GM18499 (cell line): ENCODE measurements around the gene ZNF665.
"Not testable (repeated sequence)": the region's sequence is repeated elsewhere in the genome, so short reads cannot be mapped to it uniquely, and the experiment has no call there.

Source experiments
- ATAC-seq: cut with Tn5 transposase; IDR thresholded peaks from one replicate; pipeline ENCODE4 v1.9.1; 2021; ENCODE audit warnings: moderate number of reproducible peaks; ENCODE audit not compliant: insufficient read depth, unreplicated experiment

Gene ZNF665

DNA sequence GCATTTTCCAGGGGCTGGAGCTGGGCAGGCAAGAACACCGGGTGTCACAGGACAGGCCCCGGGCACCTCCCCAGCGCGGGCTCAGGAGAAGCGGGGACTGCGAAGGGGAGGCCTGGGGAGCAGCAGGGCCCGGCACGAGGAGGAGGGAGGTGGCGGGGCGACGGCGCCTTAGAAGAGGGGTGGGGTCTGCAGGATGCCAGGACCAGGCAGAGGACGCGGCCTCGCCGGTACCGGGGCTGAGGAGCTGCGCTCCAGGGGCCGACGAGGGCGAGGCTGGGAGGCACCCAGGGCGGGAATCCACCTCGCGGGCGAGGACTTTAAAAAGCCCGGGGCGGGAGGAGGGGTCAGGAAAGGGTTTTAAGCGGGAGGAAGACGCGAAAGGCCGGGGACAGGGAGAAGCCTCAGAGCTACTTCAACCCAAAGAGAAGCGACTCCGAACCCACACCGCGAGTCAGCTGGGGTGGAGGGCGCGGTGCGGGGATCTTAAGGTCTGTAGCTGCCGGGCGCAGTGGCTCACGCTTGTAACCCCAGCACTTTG, 35.0 kb downstream of the ZNF665 start:
- no peak for ATAC-seq

DNA sequence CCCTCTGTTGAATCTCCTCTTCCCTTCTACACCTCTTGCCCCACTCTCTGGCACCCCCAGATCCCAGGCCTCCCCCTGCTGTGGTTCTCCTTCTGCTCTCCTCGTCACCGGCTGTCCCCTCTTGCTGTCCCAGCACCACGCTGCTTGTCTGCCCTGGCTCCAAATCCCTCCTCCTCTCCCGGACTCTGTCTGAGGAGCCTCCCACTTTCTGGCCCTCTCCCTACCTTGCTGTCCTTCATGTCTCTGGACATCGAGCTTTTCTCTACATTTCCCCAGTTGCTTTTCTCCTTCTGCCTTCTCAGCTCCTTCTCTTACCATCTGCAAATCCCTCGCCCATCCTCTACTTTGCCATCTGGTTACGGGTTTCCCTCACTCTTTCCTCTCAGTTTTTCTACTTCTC, 35.5 kb downstream of the ZNF665 start:
- no peak for ATAC-seq

DNA sequence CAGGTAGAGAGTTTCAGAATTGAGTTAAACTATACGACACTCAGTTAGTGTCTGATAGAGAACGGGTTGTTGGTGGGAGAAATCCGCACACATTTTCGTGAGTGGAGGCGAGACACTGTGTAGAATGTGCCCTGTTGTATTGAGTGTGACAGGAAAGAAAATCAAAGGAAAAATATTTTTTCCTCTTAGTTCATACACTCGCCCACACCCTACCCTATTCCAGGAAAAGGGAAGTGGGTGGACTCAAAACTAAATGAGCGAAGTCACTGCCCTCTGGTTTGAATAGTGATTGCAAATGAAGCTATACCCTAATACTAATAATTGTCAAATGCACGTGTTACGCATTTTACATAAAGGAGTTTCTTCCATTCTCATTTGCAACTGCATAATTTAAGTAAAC, 36.3 kb downstream of the ZNF665 start:
- no peak for ATAC-seq

DNA sequence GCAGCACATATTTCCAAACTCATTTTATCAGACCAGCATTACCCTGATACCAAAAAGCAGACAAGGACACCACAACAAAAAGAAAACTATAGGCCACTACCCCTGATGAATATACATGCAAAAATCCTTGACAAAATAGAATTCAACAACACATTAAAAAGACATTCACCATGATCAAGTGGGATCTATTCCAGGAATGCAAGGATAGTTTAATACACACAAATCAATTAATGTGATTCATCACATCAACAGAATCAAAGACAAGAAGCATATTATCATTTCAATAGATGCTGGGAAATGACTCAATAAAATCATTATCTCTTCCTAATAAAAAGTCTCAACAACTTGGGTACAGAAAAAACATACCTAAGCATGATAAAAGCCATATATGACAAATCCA, 45.5 kb downstream of the ZNF665 start:
- ATAC-seq: no peak

DNA sequence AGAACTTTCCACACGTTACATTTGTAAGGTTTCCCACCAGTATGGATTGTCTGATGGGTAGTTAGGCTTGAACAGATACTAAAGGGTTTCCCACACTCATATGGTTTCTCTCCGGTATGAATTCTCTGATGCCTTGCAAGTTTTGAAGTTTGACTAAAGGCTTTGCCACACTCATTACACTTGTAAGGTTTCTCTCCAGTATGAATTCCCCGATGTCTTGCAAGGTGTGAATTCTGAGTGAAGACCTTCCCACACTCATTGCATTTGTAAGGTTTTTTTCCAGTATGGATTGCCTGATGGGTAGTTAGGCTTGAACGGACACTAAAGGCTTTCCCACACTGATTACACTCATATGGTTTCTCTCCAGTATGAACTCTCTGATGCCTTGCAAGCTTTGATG, 52.8 kb downstream of the ZNF665 start:
- ATAC-seq: no peak

DNA sequence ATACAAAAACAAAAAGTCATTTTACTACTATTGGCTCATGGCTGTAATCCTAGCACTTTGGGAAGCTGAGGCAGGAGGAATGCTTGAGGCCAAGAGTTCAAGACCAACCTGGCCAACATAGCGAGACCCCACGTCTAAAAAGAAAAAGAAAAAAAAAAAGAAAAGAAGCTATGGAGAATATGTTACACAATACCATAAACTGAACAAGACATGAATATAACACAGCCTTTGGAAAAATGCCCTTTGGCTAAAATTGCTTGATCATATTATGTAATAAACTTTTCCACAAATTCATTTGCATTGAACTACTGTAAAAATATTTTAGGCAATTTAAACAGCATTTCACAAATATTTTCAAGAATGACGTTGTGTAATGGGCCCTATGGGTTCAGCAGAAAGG, 56.7 kb downstream of the ZNF665 start:
- no peak for ATAC-seq

DNA sequence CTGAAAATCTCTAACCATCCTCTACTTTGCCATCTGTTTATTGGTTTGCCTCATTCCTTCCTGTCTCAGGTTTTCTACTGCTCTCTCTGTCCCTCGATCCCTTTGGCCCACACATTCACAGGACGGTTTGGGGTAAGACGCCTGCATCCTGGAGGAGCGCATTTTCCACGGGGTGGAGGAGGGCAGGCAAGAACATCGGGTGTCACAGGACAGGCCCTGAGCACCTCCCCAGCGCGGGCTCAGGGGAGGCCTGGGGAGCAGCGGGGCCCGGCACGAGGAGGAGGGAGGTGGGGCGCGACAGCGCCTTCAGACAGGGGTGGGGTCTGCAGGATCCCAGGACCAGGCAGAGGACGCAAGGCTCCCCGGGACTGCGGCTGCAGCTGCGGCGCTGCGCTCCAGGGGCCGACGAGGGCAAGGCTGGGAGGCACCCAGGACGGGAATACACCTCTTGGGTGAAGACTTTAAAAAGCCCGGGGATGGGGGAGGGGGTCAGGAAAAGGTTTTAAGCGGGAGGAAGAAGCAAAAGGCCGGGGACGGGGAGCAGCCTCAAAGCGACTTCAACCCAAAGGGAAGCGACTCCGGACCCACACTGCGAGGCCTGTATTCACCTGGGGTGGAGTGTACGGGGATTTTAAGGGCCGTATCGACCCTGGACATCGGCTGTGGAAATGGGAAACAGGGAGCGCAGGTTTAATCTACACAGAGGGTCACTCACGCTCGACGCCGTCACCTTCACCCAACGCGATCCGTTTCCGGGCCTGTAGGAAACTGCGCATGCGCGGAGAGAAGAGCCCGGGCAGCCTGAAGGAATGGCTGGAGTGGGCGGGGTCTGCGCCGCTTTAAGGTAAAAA, 60.8 kb downstream of the ZNF665 start, which contains the start of gene ZNF415:
TSS of gene ZNF415 (minus strand) at position 770 of the 851 bp plus-strand sequence. CDS start 10,234 bp downstream, outside the sequence.
- ATAC-seq: no peak

DNA sequence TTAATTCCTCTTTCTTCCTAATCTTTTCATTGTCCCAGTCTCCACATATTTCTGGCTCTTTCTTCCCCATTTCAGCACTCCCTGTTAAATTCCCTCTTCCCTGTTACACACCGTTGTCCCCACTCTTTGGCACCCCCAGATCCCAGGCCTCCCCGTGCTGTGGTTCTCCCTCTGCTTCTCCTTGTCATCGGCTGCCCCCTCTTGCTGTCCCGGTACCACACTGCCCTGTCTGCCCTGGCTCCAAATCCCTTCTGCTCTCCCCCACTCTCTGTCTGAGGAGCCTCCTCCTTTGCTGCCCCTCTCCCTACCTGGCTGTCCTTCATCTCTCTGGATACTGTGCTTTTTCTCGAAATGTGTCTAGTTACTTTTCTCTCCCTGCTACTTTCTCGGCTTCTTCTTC, 61.4 kb downstream of the ZNF665 start:
- no peak for ATAC-seq

DNA sequence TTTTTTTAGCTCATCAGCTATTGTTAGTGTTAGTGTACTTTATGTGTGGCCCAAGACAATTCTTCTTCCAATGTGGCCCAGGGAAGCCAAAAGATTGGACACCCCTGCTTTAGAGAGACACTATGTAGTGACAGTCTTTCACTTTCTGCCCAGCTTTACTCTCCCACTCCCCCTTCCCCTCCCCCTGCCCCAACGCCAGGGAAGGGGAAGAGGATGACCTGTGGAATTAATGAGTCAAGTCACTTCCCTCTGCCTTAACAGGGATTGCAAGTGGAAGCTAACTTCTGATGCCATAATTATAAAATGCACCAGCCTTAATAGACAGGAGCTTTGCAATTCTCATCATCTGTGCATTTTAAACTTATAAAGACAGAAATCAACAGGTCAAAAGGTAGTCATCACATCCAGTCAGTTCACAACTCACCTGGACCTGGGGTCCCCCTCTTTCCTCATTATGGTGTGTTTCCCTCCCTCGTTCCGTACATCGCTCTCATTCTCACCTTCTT, 62.0 kb downstream of the ZNF665 start:
- no peak for ATAC-seq

DNA sequence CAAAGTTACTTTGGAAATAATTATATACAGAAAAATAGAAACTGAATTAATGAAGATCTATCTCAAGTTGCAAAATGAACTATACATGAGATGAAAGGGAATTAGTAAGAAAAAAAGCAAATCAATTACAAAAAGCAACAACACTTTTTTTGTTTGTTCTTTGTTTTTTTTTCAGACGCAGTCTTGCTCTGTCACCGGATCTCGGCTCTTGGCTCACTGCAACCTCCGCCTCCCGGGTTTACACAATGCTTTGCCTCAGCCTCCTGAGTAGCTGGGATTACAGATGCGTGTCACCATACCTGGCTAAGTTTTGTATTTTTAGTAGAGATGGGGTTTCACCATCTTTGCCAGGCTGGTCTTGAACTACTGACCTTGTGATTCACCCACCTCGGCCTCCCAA, 62.7 kb downstream of the ZNF665 start:
- no peak for ATAC-seq

DNA sequence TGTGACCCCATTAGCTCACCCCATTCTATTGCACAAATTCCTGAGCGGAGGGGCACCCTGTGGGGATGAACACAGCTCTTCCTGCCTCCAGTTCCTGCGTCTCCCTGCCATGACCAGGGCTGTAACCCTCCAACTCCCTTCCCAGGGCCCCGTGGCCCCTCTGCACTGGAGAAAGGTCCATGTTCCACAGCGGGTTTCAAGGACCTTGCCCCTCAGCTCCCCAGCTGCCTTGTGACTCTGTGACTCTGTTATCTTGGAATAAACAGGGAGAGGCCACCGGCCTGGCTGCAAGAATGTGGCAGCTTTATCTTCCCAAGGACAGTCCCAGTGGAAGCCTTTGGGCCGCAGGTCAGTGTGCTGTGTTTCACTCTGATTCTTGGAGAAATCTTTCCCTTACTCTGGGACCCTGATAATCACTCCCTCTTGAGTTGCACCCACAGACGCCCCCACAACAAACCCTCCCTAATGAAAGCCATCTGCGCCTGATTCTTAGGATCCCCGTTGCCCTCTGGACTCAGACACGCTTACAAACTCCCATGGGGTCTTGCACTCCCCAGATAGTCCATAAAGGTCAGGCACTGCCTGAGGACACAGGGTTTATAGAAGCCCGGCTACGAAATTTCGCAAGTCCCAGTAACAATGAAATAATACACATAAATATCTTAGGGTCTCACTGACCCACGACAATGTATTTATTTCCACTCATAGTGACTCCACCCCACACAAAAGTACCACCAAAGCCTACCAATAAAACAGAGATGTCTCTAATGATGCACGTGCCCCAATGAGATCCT, 66.2 kb downstream of the ZNF665 start:
- ATAC-seq: not testable (repeated sequence)

DNA sequence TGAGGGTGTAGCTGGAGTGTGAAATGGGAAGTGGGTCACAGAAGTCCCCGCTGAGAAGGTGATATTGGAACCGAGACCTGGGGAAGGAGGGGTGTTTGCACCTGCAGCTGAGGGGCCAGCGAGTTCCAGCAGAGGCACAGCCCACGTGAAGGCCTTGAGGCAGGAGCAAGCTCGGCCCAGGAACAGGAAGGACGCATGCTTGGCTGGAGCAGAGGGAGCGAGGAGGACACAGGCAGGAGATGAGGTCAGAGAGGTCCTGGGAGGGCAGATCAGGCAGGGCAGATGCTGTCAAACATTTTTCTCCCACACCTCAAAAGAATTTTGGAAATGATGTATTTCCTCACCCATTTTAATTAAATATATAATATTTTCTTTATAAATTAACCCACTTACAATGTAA, 69.8 kb downstream of the ZNF665 start:
- no peak for ATAC-seq
